HG03175 (cell line): ENCODE measurements around the gene STRN4.

ENCODE experiments used
- ATAC-seq: cut with Tn5 transposase; IDR thresholded peaks from one replicate; pipeline ENCODE4 v1.9.1; 2021; ENCODE audit warnings: mild to moderate bottlenecking, moderate library complexity; ENCODE audit not compliant: unreplicated experiment

STRN4 gene

DNA sequence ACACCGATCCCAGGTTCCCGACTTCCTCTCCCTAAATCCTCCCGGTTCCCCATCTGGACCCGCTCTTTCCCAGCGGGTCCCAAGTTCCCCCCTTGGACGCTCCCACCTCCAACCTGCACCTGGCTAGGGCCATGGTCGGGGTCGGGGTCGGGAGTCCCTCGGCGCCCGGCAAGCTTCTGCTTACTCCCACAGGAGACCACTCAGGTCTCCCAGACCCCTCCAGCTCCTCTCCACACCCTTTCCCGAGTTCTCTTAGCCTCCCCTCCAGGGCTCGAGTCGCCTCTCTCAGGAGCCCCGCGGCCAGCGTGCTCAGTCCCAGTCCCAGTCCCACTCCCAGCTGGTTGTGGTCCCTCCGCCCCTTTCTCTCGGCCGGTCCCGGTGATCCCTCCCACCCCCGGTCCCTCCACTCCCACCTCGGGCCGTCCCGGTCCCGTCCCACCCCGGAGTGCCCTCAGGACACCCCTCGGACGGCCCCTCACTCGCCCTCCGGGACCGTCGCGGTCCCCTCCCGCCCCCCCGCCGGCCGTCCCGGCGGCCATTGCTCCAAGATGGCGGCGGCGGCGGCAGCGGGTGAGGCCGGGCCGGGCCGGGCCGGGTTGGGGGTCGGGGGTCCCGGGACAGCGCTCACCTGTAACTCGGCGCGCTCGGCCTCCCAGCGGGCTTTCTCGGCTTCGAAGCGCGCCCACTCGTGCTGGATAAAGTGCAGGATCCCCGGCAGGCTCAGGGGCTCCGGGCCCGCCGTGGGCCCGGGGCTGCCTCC is 549 bp downstream of the STRN4 start, which contains the start of gene FKRP:
FKRP (plus strand) TSS at position 537 of the 760 bp plus-strand sequence. CDS start 9,394 bp downstream, outside the sequence.
- ATAC-seq = peak; percentile 42

DNA sequence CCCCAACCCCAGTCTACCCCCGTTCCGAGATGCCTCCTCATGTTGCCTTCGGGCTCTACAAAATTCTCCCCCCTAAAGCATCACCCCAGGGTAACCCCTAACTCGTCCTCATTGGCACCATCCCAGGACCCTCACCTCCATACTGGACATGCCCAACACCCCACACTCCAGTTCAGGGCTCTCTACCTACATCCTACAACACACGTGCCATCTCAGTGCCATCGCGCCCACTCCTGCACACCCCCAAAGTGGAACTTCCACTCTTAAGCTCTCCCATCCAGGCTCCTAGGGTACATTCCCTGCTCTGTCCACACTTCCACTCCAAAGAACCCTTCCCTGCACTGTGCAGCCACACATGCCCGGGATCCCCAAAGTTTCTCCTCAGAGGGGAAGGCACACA is 1.2 kb downstream of the STRN4 start:
- no peak for ATAC-seq

DNA sequence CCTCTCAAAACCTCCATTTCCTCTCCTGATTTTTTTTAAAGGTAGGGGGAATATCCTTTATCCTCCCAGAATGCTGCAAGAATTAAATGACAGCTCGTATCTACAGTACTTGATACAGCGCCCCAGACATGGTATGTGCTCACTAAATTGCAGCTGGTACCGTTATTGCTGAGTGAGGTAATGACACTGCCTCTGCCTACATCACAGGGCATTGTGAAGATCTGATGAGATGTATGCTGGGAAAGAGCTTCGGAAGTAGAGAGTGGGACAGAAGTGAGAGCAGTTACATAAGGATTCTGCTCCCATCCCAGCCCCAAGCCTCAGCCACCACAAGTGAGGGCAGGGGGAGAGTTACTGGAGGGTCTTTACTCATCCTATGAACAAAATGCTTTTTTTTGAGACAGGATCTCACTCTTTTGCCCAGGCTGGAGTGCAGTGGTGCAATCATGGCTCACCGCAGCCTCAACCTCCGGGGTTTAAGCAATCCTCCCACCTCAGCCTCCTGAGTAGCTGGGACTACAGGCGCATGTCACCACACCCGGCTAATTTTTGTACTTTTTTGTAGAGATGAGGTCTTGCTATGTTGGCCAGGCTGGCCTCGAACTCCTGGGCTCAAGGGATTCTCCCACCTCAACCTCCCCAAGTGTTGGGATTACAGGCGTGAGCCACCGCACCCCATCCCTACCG is 2.1 kb downstream of the STRN4 start:
- no peak for ATAC-seq

DNA sequence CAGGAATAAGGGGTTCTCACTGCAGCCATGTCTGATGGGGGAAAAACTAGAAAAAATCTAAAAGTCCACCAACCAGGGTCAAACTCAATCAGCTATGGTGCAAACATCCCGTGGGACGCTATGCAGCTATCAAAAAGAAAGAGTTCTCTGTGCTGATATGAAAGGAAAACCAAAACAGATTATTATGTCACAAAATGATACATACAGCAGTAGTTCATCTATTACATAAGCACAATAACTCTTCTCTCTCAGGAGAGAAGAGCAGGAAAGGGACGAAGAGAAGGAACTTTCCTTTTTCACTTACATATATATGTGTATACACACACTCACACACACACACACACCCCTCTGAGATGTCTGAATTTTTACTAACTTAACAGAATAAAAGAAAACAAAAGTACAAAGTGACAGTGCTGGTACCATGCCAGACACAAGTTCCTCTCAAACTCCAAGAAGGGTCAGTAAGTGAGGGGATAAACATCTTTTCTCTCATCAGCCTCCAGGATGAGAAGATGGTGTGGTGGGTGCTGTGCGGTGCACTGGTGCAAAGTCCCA is 3.2 kb downstream of the STRN4 start:
- no peak for ATAC-seq

DNA sequence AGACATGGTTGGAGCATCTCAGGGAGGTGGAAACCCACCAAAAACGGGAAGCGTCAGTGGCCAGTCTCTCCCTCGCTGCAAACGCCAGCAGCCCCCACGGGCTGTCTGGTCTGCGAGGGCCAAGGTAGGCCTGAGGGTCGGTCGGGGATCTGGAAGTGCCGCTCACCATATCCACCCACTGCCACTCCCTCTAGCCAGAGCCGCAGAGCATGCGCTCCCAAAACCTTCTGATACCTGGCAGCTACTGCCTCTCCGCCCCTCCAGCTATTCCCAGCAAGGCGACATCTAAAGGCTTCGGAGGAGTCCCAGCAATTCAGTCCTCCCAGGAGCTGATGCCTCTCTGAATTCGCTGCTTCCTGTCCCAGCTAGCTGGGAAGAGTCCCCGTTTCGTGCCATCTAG is 4.8 kb downstream of the STRN4 start:
- no peak for ATAC-seq

DNA sequence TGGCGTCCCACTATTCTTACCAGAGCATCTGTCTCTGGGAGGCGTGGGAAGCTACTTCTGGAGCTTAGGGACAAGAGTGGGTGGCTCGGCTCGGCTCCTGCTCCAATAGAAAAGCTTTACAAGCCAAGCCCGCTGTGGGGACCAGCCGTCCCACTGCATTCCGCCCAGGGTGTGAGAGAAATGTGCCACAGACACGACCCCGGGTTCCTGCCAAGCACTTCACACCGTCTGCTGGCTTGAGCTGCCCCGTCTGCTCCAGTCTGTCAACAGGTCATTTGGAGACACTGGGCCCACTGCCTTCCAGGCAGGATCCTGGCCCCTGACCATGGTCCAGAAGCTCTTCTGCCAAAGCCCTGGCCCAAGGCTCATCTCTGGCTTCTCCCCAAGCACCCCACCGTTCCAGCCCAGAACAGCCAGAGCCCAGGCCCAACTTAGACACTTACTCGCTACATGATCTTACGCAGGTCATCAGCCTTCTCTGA is 6.9 kb downstream of the STRN4 start:
- no peak for ATAC-seq

DNA sequence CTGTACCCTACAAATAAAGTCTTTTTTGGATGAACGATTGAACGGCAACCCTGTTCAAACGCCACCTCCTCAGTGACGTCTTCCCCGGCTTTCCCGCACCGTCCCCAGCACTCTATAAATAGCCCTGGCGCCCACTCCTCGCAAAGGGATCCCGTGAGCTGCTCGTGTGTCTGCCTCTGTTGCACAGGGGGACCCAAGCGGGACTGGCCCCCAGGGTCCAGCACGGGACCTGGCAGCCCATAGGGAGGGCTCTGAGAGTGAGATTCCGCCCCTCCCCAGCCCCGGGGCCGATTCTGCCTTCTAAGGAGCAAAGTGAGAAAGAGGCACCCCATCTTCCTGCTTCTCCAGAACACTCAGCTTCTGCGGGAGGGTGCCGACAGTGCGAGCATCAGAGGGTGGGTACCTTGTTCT is 8.5 kb downstream of the STRN4 start:
- ATAC-seq = no peak

DNA sequence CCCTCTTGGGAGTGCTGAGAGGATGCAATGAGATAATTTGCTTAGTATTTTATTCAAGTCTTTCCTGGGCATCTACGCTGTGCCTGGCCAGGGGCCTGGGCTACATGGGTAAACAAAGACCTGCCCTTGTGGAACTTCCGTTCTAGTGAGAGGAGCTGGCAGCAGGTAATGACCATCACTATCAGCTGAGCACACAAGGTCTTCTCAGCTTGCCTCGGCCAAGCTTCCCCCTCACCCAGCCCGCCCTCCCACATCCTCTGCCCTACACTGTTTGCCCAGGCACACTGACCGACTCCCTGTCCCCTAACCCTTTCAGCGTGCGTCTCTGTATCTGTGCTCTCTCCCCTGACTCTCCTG is 9.0 kb downstream of the STRN4 start:
- ATAC-seq = no peak

DNA sequence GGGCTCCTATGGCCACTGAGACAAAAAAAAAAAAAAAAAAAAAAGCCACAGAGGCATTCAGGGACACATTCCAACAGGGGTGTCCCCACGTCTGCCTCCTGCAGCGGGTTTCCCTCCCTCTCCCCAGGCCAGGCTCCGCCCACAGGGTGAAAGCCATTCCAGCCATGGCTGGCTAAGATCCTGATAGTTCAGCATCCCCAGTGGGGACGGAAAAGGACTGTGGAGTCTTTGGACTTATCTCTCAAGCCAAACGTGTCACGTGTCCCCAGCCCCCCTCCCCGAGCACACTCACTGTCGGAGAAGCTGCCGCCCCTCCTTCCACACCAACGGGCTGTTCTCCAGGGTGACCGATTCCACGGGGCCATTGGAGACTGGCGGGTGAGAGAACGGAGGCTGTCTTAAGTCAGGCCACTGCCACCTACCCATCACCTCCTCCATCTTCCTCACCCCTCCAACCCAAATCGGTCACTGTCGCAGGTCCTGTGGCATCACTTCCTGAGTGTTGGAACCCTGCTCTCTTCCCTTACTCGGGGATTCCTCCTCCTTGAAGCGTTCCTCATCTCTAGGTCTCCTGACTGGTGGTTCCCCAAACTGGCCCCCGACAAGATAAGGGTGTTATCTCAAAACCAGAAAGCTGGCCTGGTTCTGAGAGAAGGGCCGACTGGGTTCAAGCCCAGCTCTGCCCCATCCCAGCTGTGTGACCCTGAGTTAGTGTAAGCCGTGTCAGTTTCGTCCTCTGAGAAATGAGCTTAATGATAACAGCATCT is 9.5 kb downstream of the STRN4 start:
- ATAC-seq = no peak

DNA sequence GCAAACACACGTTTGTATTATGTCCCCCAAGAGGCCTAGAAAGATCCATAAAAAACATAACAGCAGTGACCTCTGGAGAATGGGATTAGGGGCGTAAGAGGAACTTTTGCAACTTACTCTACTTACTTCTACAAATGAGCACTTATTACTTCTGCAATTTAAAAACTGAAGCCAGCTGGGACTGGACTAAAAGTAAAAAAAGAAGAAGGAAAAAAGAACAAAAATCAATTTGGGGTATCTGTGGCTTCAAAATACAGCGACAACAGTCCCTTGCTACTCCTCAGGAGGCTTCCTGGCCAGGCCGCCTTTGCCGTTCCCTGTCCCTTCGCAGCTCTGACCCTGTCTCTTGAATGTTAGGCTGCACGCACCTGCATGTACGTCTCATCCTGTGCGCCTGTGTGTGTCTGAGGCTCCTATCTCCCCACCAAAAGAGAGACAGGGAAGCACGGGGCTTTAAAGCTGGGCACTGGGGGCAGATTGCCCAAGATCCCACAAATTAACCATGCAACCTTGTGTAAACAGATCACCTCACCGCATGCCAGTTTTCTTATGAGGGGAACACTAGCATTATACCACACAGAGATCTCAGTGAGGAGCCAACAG is 12.5 kb downstream of the STRN4 start:
- ATAC-seq = no peak

DNA sequence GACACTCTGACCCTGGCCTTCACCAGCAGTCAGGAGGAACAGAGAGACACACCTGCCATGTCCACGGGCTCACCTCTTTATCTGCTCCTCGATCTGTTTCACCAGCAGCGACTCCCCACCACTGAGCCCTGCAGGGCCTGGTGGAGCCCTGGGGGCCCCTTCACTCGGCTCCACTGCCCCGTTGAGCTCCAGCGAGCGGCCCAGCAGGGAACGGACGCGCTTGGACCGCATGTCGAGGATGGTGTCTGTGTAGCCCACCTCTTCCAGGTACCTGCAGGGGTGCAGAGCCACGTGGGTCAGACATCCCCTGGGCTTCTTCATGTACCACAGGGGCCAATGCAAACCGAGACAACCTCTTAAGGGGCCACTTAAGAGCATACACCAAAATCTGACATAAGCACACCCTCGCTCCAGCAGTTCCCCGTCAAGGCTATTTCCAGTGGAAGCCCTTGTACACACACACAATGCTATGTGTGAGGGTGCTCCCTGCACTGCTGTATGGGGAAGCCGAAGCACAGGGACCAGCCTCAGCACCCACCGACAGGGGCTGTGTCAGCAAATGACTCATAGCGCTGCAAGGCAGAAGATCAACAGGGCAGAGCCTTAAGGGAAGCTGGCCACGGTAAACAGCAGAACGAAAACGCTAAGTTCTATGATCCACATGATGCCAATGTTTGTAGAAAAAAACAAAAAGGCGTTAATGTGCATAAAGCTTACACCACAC is 13.1 kb downstream of the STRN4 start:
- no peak for ATAC-seq

DNA sequence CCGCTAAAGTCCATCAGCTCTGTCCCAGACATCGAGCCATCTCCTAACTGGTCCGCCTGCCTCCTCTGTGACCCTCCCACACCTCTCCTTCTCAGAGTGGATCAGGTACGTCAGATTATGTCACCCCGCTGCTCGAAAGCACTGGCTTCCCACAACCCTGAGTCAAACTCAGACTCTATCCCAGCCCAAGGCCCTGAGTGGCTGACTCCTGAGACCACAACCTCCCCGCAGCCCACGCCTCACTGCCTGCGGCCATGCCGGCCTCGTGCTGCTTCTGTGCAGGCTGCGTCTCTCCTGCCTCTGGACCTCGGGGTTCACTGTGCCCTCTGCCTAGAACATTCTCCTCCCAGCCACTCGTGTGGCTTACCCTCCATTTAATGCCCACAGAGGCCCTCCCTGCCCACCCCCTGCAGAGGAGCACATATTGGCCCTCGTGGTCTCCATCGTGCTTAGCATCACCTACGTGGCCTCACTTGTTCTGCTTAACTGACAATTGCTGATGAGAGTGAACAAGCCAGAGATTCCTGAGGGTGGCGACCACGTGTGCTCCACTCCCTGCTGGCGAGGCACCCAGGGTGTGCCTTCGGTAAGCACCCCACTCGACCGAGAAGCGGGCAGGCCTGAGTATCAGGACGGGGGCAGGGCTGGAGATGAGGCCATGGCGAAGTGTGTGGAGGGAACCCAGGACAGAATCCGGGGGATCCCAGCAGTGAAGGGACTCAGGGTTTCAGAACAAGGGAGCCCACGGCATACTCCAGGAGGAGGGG is 13.9 kb downstream of the STRN4 start:
- ATAC-seq = no peak

DNA sequence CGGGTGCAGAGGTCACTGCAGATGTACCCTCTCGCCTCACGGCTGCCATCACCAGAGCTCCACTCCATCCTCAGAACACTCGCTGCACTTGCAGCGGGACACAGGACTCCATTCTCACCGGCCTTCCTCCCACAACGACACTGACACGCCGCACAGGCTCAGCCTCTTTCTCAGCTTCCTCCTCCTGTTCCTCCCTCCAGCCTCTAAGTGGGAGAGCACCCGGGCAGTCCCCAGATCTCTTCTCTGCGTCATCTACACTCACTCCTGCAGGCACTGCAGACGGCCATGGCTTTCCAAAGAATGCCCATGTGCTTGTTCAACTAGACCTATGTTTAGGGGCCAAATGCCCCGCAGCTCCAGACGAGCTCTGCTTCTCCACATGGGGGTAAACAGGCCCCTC is 14.7 kb downstream of the STRN4 start:
- ATAC-seq = no peak

DNA sequence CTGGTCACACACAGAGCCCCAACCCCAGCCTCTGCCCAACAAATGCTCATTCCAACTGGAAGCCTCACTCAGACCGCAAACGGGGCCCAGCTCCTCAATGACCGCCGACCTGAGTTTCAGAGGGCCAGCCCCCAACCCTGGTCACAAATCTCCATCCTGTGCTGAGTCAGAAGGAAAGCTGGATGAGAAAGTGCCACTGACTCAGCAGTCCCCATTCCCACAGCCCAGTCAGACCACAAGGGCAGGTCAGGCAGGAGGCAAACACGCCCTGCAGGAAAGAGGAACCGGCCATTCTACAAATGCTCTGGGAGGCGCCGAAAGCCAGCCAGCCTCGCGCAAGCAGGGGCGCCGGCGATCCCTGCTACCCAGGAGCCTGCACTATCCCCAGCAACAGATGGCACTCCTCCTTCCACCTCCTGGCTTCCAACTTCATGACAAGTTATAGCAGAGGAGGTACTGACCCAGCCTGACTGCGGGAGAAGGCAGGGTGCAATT is 15.2 kb downstream of the STRN4 start:
- ATAC-seq = no peak

DNA sequence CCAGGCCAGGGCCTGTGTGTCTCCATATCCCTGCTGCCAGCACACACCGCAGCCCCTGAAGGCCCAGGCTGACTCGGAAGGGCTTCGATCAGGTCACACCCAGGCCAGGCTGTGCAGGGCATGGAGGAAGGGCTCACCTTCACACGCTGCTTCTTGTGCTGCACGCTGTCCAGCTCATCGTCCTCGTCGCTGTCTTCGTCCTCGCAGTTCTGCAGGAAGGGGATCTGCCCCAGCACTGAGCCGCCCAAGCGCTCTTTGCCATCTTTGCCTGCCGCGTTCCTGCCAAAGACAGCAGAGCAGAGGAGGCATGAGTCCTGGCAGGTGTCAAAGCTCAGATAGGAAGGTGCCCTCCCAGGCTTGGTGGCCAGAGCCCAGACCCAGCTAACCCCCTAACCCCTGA is 15.7 kb downstream of the STRN4 start:
- ATAC-seq = no peak

DNA sequence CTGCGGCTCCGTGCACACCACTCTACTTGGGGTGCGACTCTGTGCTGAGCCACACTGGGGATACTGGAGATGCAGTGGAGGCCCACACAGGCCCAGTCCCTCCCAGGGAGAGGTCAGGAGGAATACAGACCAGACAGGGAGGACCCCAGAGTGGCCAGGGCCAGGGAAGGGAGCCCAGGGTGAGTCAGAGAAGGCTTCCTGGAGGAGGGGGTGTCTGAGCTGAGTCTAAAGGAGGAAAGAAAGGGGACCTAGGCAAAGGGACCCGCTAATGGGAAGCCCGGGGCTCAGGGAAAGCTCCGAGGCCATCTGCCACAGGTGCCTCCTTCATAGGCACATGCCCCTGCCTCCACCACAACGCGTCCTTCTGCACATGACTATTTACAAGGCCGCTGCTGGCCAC is 16.1 kb downstream of the STRN4 start:
- no peak for ATAC-seq

DNA sequence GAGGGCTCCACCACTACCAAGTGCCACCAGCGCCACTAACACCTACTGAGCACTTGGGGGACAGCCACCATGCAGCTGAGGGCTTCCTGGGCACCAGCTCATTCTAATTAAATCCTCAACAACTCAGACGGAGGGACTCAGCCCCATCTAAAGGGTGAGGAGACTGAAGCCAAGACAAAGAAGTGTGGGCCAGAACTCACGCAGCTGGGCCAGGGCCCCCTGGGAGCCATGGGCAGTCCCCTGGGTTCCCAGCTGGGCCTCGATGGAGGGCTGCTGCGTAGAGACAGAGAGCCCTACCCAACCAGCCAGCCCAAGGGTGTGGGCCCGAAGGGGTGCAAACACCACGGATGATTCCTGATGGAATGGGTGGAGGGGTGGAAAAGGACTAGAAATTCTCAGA is 16.6 kb downstream of the STRN4 start:
- no peak for ATAC-seq

DNA sequence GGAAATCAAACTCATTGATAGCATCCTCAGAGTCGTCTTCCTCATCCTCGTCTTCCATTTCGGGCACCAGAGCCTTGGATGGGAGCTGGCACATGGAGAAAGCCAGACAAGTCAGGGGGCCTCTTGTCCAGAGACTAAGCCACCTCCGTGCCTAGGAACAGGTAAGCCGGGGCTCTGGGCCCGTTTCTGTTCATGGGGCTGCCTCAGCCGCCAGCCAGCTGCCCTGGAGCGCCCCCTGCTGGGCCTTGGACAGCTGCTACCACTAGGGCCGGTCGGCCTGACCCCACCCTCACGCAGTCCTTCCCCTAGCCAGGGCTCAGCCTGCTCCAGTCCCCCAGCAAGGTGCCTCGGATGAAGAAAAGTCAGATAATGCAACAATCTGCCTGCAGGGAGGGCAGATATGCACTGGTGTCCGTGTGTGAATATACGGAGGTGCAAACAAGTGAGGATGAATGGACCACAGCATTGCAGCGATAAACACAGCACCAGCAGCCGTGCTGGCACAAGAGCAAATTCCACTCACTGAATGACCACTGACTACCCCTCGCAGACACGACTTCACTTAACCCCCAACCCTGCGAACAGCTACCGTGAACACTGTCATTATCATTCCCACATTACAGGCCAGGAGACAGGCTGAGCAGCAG is 17.4 kb downstream of the STRN4 start:
- no peak for ATAC-seq

DNA sequence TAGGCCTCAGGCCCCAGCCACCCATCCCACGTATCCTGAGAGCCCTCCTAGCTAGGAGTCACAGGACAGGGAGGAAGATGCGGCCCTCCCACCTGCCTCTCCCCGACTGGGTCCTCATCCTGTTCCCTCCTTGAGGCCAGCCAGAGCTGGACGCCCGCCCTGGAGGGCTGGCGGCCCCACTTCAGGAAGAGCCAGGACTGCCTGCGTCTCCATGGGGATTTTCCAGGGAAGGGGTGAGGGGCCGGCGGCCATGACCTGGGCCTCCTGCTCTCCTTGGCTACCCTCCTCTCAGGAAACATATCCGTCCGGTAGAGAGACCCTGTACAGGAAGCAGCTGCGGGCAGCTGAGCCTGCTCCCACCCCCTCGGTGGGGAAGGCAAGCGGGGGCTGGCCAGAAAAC is 18.0 kb downstream of the STRN4 start:
- ATAC-seq = no peak
